GM10266 (cell line): ENCODE measurements around the gene RNU5B-1.

Experiments used
- DNase-seq: peaks from one replicate; pipeline ENCODE4 v3.0.0; 2012; ENCODE audit errors: extremely low spot score
- CTCF ChIP-seq: IDR thresholded peaks from 2 replicates; pipeline ENCODE4 v1.5.1; 2012; ENCODE audit warnings: mild to moderate bottlenecking, low read depth; ENCODE audit not compliant: control insufficient read depth, insufficient read depth; ENCODE audit errors: missing control alignments

RNU5B-1 gene

GRCh38 chr15:65312400-65312916, 8.0 kb downstream of the RNU5B-1 start:
- no peak for DNase-seq
- TF ChIP-seq CTCF = no peak

GRCh38 chr15:65318870-65319356, 14.4 kb downstream of the RNU5B-1 start:
- peak; percentile 86 for DNase-seq
- TF ChIP-seq CTCF = peak; percentile 85

GRCh38 chr15:65323071-65323511, 18.6 kb downstream of the RNU5B-1 start:
- no peak for TF ChIP-seq CTCF
- DNase-seq = no peak

GRCh38 chr15:65326117-65326526, 21.6 kb downstream of the RNU5B-1 start:
- TF ChIP-seq CTCF = no peak
- no peak for DNase-seq

- TF ChIP-seq CTCF = no peak
- no peak for DNase-seq
Observed at GRCh38 chr15:65326818-65327217, 22.3 kb downstream of the RNU5B-1 start.

- TF ChIP-seq CTCF = no peak
- DNase-seq = no peak
Observed at GRCh38 chr15:65327651-65328393, 23.3 kb downstream of the RNU5B-1 start.
